K562 (cell line): Measurements from ENCODE around the gene SNU13. TPM values are rescaled to one million over a fixed set of nuclear protein-coding genes. Genes with fewer than 3 reads are reported as not detected.
A peak's percentile ranks its signal among the peaks of the same experiment; 100 is the strongest.

ENCODE experiments used
- ATAC-seq: fragments of 200-7000 bp; cut with Tn5 transposase; 3 replicates; pipeline ENCODE4 v1.9.1; 2020; ENCODE audit warnings: moderate library complexity
- BruUV-seq: library from RNA; stranded (reverse); fragments of 400-500 nt; replicated peaks from 2 replicates; lab custom pipeline; 2021; lab: Mats Ljungman, UMichigan
- CTCF ChIA-PET: fragments of 300-600 bp; formaldehyde crosslinking; extraction: SDS; loops from one replicate; lab custom pipeline; 2021; ENCODE audit warnings: low intra/inter-chr PET ratio; lab: Yijun Ruan, JAX
- POLR2A ChIA-PET: fragments of 300-600, 350-650 bp; sonication (Branson Sonifier 250); formaldehyde crosslinking; extraction: SDS; loops from one replicate; lab custom pipeline; 2021; ENCODE audit warnings: antibody characterized with exemption, inconsistent platforms; lab: Yijun Ruan, JAX
- DNase-seq, 4 experiments: peaks; one replicate each; pipeline versions ENCODE4 v3.0.0 to v3.0.0-alpha.2; 2011 to 2018; ENCODE audit warnings: low spot score in 3 of 4, mixed read lengths in 3 of 4; ENCODE audit errors: extremely low read depth in 1 of 4
- FAIRE-seq: peaks from 2 replicates; lab custom pipeline; 2011; peaks lifted over from hg19 to GRCh38; lab: Jason Lieb, UNC
- H2AFZ ChIP-seq: 2 replicates; pipeline ENCODE4 v1.6.0; 2011; ENCODE audit warnings: low read depth, low read length, control low read depth, inconsistent platforms
- H3K27ac ChIP-seq: fragments of 200-600 bp; 3 replicates; pipeline ENCODE4 v1.8.0; 2011; ENCODE audit warnings: low read depth, mild to moderate bottlenecking, control low read depth, inconsistent platforms, low read length, moderate library complexity, mixed read lengths; ENCODE audit errors: extremely low read depth
- H3K27me3 ChIP-seq, 2 experiments: fragments of 300-600 bp in 1 of 2; 2 replicates in 1 of 2; 3 replicates in 1 of 2; pipeline versions ENCODE4 v1.6.0 to v1.8.0; 2011; ENCODE audit warnings: inconsistent platforms in 2 of 2, low read length in 2 of 2, mild to moderate bottlenecking in 1 of 2, mixed read lengths in 1 of 2, moderate library complexity in 1 of 2; ENCODE audit not compliant: control insufficient read depth in 2 of 2, insufficient read depth in 2 of 2
- H3K36me3 ChIP-seq: fragments of 300-600 bp; 3 replicates; pipeline ENCODE4 v1.8.0; 2011; ENCODE audit warnings: mild to moderate bottlenecking, low read length, inconsistent platforms; ENCODE audit not compliant: control insufficient read depth, insufficient read depth
- H3K4me1 ChIP-seq, 2 experiments: fragments of 200-600 bp in 1 of 2; replicated peaks in 1 of 2; 2 replicates in 1 of 2; 3 replicates in 1 of 2; pipeline versions ENCODE4 v1.5.1 to v1.8.0; 2011; ENCODE audit warnings: inconsistent platforms in 2 of 2, low read length in 2 of 2, mild to moderate bottlenecking in 1 of 2, mixed read lengths in 1 of 2, moderate library complexity in 1 of 2; ENCODE audit not compliant: control insufficient read depth in 2 of 2, insufficient read depth in 2 of 2
- H3K4me2 ChIP-seq: 2 replicates; pipeline ENCODE4 v1.6.1; 2011; ENCODE audit warnings: low read length, control low read depth, inconsistent platforms, mixed read lengths; ENCODE audit not compliant: insufficient read depth
- H3K4me3 ChIP-seq: fragments of 200-600 bp; sonication (generic), shearing (Covaris generic); 2 replicates; pipeline ENCODE4 v1.5.1; 2016; ENCODE audit warnings: control low read depth, inconsistent platforms
- H3K79me2 ChIP-seq: fragments of 200-600 bp; 3 replicates; pipeline ENCODE4 v1.8.0; 2011; ENCODE audit warnings: low read length, inconsistent platforms; ENCODE audit not compliant: control insufficient read depth, insufficient read depth
- H3K9ac ChIP-seq, 2 experiments: 2 replicates each; pipeline versions ENCODE4 v1.6.0 to v1.6.1; 2011; ENCODE audit warnings: low read depth in 2 of 2, low read length in 2 of 2, control low read depth in 1 of 2, inconsistent platforms in 1 of 2, mild to moderate bottlenecking in 1 of 2, mixed read lengths in 1 of 2; ENCODE audit not compliant: insufficient read depth in 1 of 2
- H3K9me1 ChIP-seq: one replicate; pipeline ENCODE4 v1.6.0; 2011; ENCODE audit warnings: inconsistent platforms, mild to moderate bottlenecking, low read length, moderate library complexity; ENCODE audit not compliant: control insufficient read depth, insufficient read depth
- H3K9me3 ChIP-seq: replicated peaks from 2 replicates; pipeline ENCODE4 v1.5.1; 2011; ENCODE audit warnings: low read depth, low read length, inconsistent platforms; ENCODE audit not compliant: control insufficient read depth, insufficient read depth
- H4K20me1 ChIP-seq: replicated peaks from 2 replicates; pipeline ENCODE4 v1.6.1; 2011; ENCODE audit warnings: low read length, inconsistent platforms, mixed read lengths; ENCODE audit not compliant: control insufficient read depth, insufficient read depth
- KHSRP ChIP-seq: fragments of 450-650 bp; IDR thresholded peaks from 2 replicates; pipeline ENCODE4 v1.6.1; 2017
- NEUROD1 ChIP-seq: fragments of 150-350 bp; IDR thresholded peaks from 2 replicates; pipeline ENCODE4 v1.6.1; 2014; ENCODE audit warnings: borderline replicate concordance, low read length, low read depth; ENCODE audit not compliant: partially characterized antibody
- PCBP1 ChIP-seq: fragments of 200-400 bp; formaldehyde crosslinking; IDR thresholded peaks from 2 replicates; pipeline ENCODE4 v1.6.1; 2018; ENCODE audit warnings: mild to moderate bottlenecking, low read depth, low read length; ENCODE audit not compliant: poor library complexity, severe bottlenecking
- SRSF7 ChIP-seq: fragments of 200-400 bp; formaldehyde crosslinking; optimal IDR thresholded peaks from 2 replicates; pipeline ENCODE3; 2017; ENCODE audit warnings: mild to moderate bottlenecking, low read depth, low read length
- ZNF217 ChIP-seq: sonication (generic); formaldehyde crosslinking; IDR thresholded peaks from 2 replicates; pipeline ENCODE4 v1.8.0; 2022; ENCODE audit warnings: mild to moderate bottlenecking, missing genetic modification reagents
- ZNF551 ChIP-seq: fragments of 250-450 bp; sonication (Bioruptor Pico); IDR thresholded peaks from 2 replicates; pipeline ENCODE4 v1.5.0; 2021; ENCODE audit warnings: mild to moderate bottlenecking, moderate library complexity
- ZNF639 ChIP-seq, 2 experiments: fragments of 200-800 bp in 1 of 2; sonication (Bioruptor generic) in 1 of 2; sonication (generic) in 1 of 2; formaldehyde crosslinking in 1 of 2; IDR thresholded peaks in 1 of 2; conservative IDR thresholded peaks in 1 of 2; 2 replicates each; pipeline versions ENCODE4 v1.5.0 to v1.6.1; 2016 to 2020; ENCODE audit warnings: missing compliant biosample characterization in 1 of 2, missing genetic modification characterization in 1 of 2, missing genetic modification reagents in 1 of 2
- ZNF77 ChIP-seq: fragments of 250-450 bp; sonication (Bioruptor Pico); IDR thresholded peaks from 2 replicates; pipeline ENCODE4 v1.5.0; 2020
- whole genome bisulfite sequencing: fragments of 100-300 bp; shearing (Covaris generic); methylation state at CpG from one replicate; pipeline ENCODE4 v1.1.6; 2016; ENCODE audit warnings: low coverage, mixed read lengths; ENCODE audit not compliant: insufficient coverage; ENCODE audit errors: missing lambda C conversion rate; 5-methylcytosine and 5-hydroxymethylcytosine counted together
- in situ Hi-C: fragments of 300-500 bp; cut with MboI; formaldehyde crosslinking; loops from 4 replicates; pipeline ENCODE4 v1.15.0; 2018; ENCODE audit warnings: inconsistent platforms, mixed read lengths
- intact Hi-C: fragments of 100-400 bp; cut with micrococcal nuclease; formaldehyde crosslinking; loops from 2 replicates; pipeline ENCODE4 v1.14.2; 2022
- polyA plus RNA-seq, 8 experiments: library from polyadenylated mRNA; depleted of rRNA in 4 of 8; stranded (reverse) in 5 of 8; unstranded in 3 of 8; fragments of >200 nt; fragmentation: Nextera tagmentation in 2 of 8; fragmentation: Illumina TruSeq in 1 of 8; extraction: Ambion mirVana in 2 of 8; extraction: Trizol in 1 of 8; gene quantifications; 2 replicates each; pipeline versions ENCODE4 v1.2.1 to v1.2.3, GENCODE V29; 2011 to 2014; ENCODE audit warnings: inconsistent platforms in 1 of 8, missing spikeins in 1 of 8
- total RNA-seq, 7 experiments: library from RNA; depleted of rRNA in 6 of 7; stranded (reverse); fragments of >200 nt in 6 of 7; fragmentation: Illumina TruSeq in 2 of 7; extraction: Trizol in 2 of 7; gene quantifications; 2 replicates each; pipeline versions ENCODE4 v1.2.1 to v1.2.3, GENCODE V29; 2011 to 2021; ENCODE audit warnings: low replicate concordance in 1 of 7
- TF ChIP-seq, protein P1 (sequence below): fragments of 250-450 bp; sonication (Bioruptor Pico); IDR thresholded peaks from 2 replicates; pipeline ENCODE4 v1.5.0; 2021

SNU13 gene
- total and polyA plus RNA-seq, 9 of the 15 experiments (the other 6 are each of a cell fraction or from before 2014, with no cell fraction given), result 185 to 981 (median 283) TPM

GRCh38 chr22:41650229-41650628, 38.4 kb downstream of the SNU13 start:
- no peak for FAIRE-seq
- Histone ChIP-seq H3K27ac (no peak overlapping the region), H2AFZ (no peak overlapping the region), H3K79me2 (peaks cover 3% of the 10 kb centered on the region; the same call in 2 of the 3 replicates), H4K20me1 (no peaks in the 10 kb centered on the region), H3K4me2 (no peak overlapping the region), H3K36me3 (peaks cover 84% of the 10 kb centered on the region), H3K9me3 (no peaks in the 10 kb centered on the region), H3K4me3 (no peak overlapping the region), H3K9me1 (no peaks in the 10 kb centered on the region), H3K27me3 (no peaks in the 10 kb centered on the region), H3K9ac (no peak overlapping the region), H3K4me1 (no peaks in the 10 kb centered on the region)
- POLR2A ChIA-PET, result interaction anchor here (0.6 kb wide), 1 partner anchor 83 kb away, joined by 3 read pairs; no protein-coding TSS in a partner anchor
- TF ChIP-seq ZNF551 (CRISPR knock-in tag) (no peak), KHSRP (no peak), NEUROD1 (no peak)
- no peak for DNase-seq
- CTCF ChIA-PET, result no interaction called here
- no TSS peak for BruUV-seq
- in situ Hi-C loops, result no loop called here
- 100% methylated on average over 1 of the region's 1 CpG for WGBS
- intact Hi-C loops, result no loop called here
- ATAC-seq, result no peak

- H3K27ac ChIP-seq, result no peak overlapping the region
- POLR2A ChIA-PET, result interaction anchor here (1.1 kb wide), 1 partner anchor 15 kb away, joined by 3 read pairs; no protein-coding TSS in a partner anchor
- peaks cover 77% of the 10 kb centered on the region for H3K36me3 ChIP-seq
- DNase-seq (no peak), FAIRE-seq (no peak), ATAC-seq (no peak)
- CTCF ChIA-PET, result no interaction called here
- WGBS, result 100% methylated on average over 1 of the region's 1 CpG
- H3K9me1 ChIP-seq, result no peaks in the 10 kb centered on the region
- H3K4me2 ChIP-seq, result no peak overlapping the region
- no peaks in the 10 kb centered on the region for H3K27me3 ChIP-seq
- no peak overlapping the region for H3K9ac ChIP-seq
- H3K4me3 ChIP-seq, result no peak overlapping the region
- TSS peak; percentile 21 for BruUV-seq
- H3K9me3 ChIP-seq, result no peaks in the 10 kb centered on the region
- no peaks in the 10 kb centered on the region for H4K20me1 ChIP-seq
- no peaks in the 10 kb centered on the region for H3K4me1 ChIP-seq
- intact Hi-C loops (no loop called here), in situ Hi-C loops (no loop called here)
- H3K79me2 ChIP-seq, result peaks cover 3% of the 10 kb centered on the region; the same call in 2 of the 3 replicates
- H2AFZ ChIP-seq, result no peak overlapping the region
- TF ChIP-seq SRSF7 (no peak), ZNF217 (no peak), KHSRP (no peak), PCBP1 (no peak), ZNF77 (CRISPR knock-in tag) (no peak), ZNF639 (CRISPR knock-in tag; conservative IDR thresholded peaks at IDR 0.05 in 1 of 2, IDR thresholded peaks at IDR 0.05 in 1 of 2) (no peak)
- TF ChIP-seq, protein P1, sequence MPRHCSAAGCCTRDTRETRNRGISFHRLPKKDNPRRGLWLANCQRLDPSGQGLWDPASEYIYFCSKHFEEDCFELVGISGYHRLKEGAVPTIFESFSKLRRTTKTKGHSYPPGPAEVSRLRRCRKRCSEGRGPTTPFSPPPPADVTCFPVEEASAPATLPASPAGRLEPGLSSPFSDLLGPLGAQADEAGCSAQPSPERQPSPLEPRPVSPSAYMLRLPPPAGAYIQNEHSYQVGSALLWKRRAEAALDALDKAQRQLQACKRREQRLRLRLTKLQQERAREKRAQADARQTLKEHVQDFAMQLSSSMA (CRISPR knock-in tag), result no peak
These were observed 40.2 kb downstream of the SNU13 start for GRCh38 chr22:41648432-41648831.
